ENCODE results near the gene PPIB. TPM values are rescaled to one million over a fixed set of nuclear protein-coding genes. Genes with fewer than 3 reads are reported as not detected.
A peak's percentile ranks its signal among the peaks of the same experiment; 100 is the strongest.

The PPIB gene
- total and polyA plus RNA-seq, 9 of the 15 experiments (the other 6 are each of a cell fraction or from before 2014, with no cell fraction given): 306 to 746 (median 439) TPM

- TF ChIP-seq ELF4 (CRISPR knock-in tag; IDR thresholded peaks at IDR 0.05) (peak; percentile 59; the same call in 1 of the 2 replicates), JUND (IDR thresholded peaks at IDR 0.05; ENCODE audit: borderline replicate concordance, low read depth, low read length) (peak; percentile 95), JUND (tag; IDR thresholded peaks at IDR 0.05; ENCODE audit: borderline replicate concordance, low read depth, low read length) (peak; percentile 47; the same call in 1 of the 3 replicates), MITF (IDR thresholded peaks at IDR 0.05) (0 out of 2 replicates have a peak, but pooled peaks have one; percentile 3), ZBTB11 (CRISPR knock-in tag; IDR thresholded peaks at IDR 0.05) (peak; percentile 82 to 97 (median 84); a peak in 5 of 6 replicates), THRAP3 (IDR thresholded peaks at IDR 0.05; ENCODE audit: borderline replicate concordance) (no peak), MBD2 (IDR thresholded peaks at IDR 0.05; ENCODE audit: borderline replicate concordance, low read depth) (peak; percentile 94), RUNX1 (IDR thresholded peaks at IDR 0.05; ENCODE audit: low read depth) (no peak), NBN (IDR thresholded peaks at IDR 0.05; ENCODE audit: low read depth) (peak; percentile 64; the same call in 1 of the 2 replicates), ZFP91 (CRISPR knock-in tag; IDR thresholded peaks at IDR 0.05) (no peak), IRF9 (tag; IDR thresholded peaks at IDR 0.05) (no peak), MEF2A (IDR thresholded peaks at IDR 0.05; ENCODE audit: control insufficient read depth, low read depth, low read length) (no peak), ILK (tag; IDR thresholded peaks at IDR 0.05; ENCODE audit: borderline replicate concordance, low read depth) (no peak), SMAD3 (CRISPR knock-in tag; conservative IDR thresholded peaks at IDR 0.05) (0 out of 2 replicates have a peak, but pooled peaks have one; percentile 63), FOXP1 (CRISPR knock-in tag; IDR thresholded peaks at IDR 0.05) (no peak; the same call in 1 of the 2 replicates), NFATC3 (IDR thresholded peaks at IDR 0.05) (0 out of 2 replicates have a peak, but pooled peaks have one; percentile 35), ARID2 (IDR thresholded peaks at IDR 0.05) (0 out of 2 replicates have a peak, but pooled peaks have one; percentile 40), FOXO4 (CRISPR knock-in tag; IDR thresholded peaks at IDR 0.05) (no peak)
These were observed at the start of gene PPIB (continued) for GRCh38 chr15:64162869-64163658.

All from K562 (cell line).